ENCODE measurements around the gene SOX15. TPM values are rescaled to one million over a fixed set of nuclear protein-coding genes. Genes with fewer than 3 reads are reported as not detected.

The SOX15 gene
- total RNA-seq, 1 donor from 2014 or later, result 0.65 TPM

GRCh38 chr17:7623661-7624060 lies 33.8 kb upstream of the SOX15 start:
- TF ChIP-seq CTCF (conservative IDR thresholded peaks at IDR 0.05), result no peak
- Mint-ChIP-seq H3K4me1 (peaks cover 18% of the 10 kb centered on the region), H3K4me3 (no peak overlapping the region), H3K36me3 (ENCODE audit: low read depth) (peaks cover 3% of the 10 kb centered on the region), H3K9me3 (no peaks in the 10 kb centered on the region), H3K27me3 (ENCODE audit: low read depth) (no peaks in the 10 kb centered on the region), H3K27ac (ENCODE audit: unreplicated experiment) (no peak overlapping the region)
- DNase-seq (ENCODE audit: low read depth, low spot score), result no peak

GRCh38 chr17:7620835-7621234 lies 30.9 kb upstream of the SOX15 start:
- no peak for DNase-seq (ENCODE audit: low read depth, low spot score)
- H3K4me1 Mint-ChIP-seq, result no peaks in the 10 kb centered on the region
- H3K27ac Mint-ChIP-seq (ENCODE audit: unreplicated experiment), result no peak overlapping the region
- H3K27me3 Mint-ChIP-seq (ENCODE audit: low read depth), result no peaks in the 10 kb centered on the region
- no peak for TF ChIP-seq CTCF (conservative IDR thresholded peaks at IDR 0.05)
- H3K9me3 Mint-ChIP-seq, result no peaks in the 10 kb centered on the region
- no peak overlapping the region for H3K4me3 Mint-ChIP-seq
- H3K36me3 Mint-ChIP-seq (ENCODE audit: low read depth), result no peaks in the 10 kb centered on the region

- no peaks in the 10 kb centered on the region for H3K36me3 Mint-ChIP-seq (ENCODE audit: low read depth)
- peaks cover 2% of the 10 kb centered on the region for H3K27me3 Mint-ChIP-seq (ENCODE audit: low read depth)
- H3K4me1 Mint-ChIP-seq, result peaks cover 10% of the 10 kb centered on the region
- TF ChIP-seq CTCF (conservative IDR thresholded peaks at IDR 0.05), result no peak
- peak overlapping the region; percentile 9 for H3K4me3 Mint-ChIP-seq
- H3K27ac Mint-ChIP-seq (ENCODE audit: unreplicated experiment), result no peak overlapping the region
- H3K9me3 Mint-ChIP-seq, result no peaks in the 10 kb centered on the region
- no peak for DNase-seq (ENCODE audit: low read depth, low spot score)
Observed at GRCh38 chr17:7618608-7619007, 28.7 kb upstream of the SOX15 start.

- no peaks in the 10 kb centered on the region for H3K9me3 Mint-ChIP-seq
- H3K27me3 Mint-ChIP-seq (ENCODE audit: low read depth), result peaks cover 2% of the 10 kb centered on the region
- DNase-seq (ENCODE audit: low read depth, low spot score), result no peak
- H3K4me3 Mint-ChIP-seq, result peak overlapping the region; percentile 95
- H3K4me1 Mint-ChIP-seq, result peaks cover 39% of the 10 kb centered on the region
- no peak for TF ChIP-seq CTCF (conservative IDR thresholded peaks at IDR 0.05)
- no peaks in the 10 kb centered on the region for H3K36me3 Mint-ChIP-seq (ENCODE audit: low read depth)
- peak overlapping the region; percentile 84 for H3K27ac Mint-ChIP-seq (ENCODE audit: unreplicated experiment)
Observed at GRCh38 chr17:7615265-7615747, 25.4 kb upstream of the SOX15 start.

- Mint-ChIP-seq H3K36me3 (ENCODE audit: low read depth) (no peaks in the 10 kb centered on the region), H3K9me3 (no peaks in the 10 kb centered on the region)
Observed at GRCh38 chr17:7614425-7615264, 24.8 kb upstream of the SOX15 start, which contains the start of gene FXR2. Gene FXR2, minus strand, starts transcription at chr17:7614897. Its CDS starts 365 bp downstream, at chr17:7614532.

More at GRCh38 chr17:7614425-7615264, 24.8 kb upstream of the SOX15 start, which contains the start of gene FXR2:
- H3K4me3 Mint-ChIP-seq, result peak within 1 kb of the TSS; percentile 95
- H3K27me3 Mint-ChIP-seq (ENCODE audit: low read depth), result peaks cover 2% of the 10 kb centered on the region
- H3K4me1 Mint-ChIP-seq, result peaks cover 42% of the 10 kb centered on the region
- TF ChIP-seq CTCF (conservative IDR thresholded peaks at IDR 0.05), result peak; percentile 64
- H3K27ac Mint-ChIP-seq (ENCODE audit: unreplicated experiment), result peak within 1 kb of the TSS; percentile 84
- peak; percentile 98 for DNase-seq (ENCODE audit: low read depth, low spot score)

Data from neural crest cell (in vitro differentiated cells).